K562 (cell line): ENCODE measurements around the gene CLGN.

ENCODE experiments used
- CTCF ChIP-seq, 3 experiments: IDR thresholded peaks in 2 of 3; conservative IDR thresholded peaks in 1 of 3; 2 replicates each; pipeline ENCODE4 v1.5.1; 2011 to 2012; ENCODE audit warnings: low read length in 3 of 3, mild to moderate bottlenecking in 3 of 3, control low read depth in 2 of 3, improper control_type of control experiment in 1 of 3, inconsistent platforms in 1 of 3, low read depth in 1 of 3, mixed read lengths in 1 of 3, moderate library complexity in 1 of 3; ENCODE audit not compliant: insufficient read depth in 2 of 3
- E2F4 ChIP-seq: sonication (generic); formaldehyde crosslinking; IDR thresholded peaks from 2 replicates; pipeline ENCODE4 v1.8.0; 2022; ENCODE audit warnings: mild to moderate bottlenecking, low read depth, missing genetic modification reagents
- FOSL1 ChIP-seq: fragments of 200-800 bp; sonication (Bioruptor generic); conservative IDR thresholded peaks from 2 replicates; pipeline ENCODE4 v1.6.1; 2016; ENCODE audit warnings: missing genetic modification characterization, missing compliant biosample characterization
- HDAC2 ChIP-seq: fragments of 450-650 bp; IDR thresholded peaks from 2 replicates; pipeline ENCODE4 v1.6.1; 2016; ENCODE audit warnings: mild to moderate bottlenecking
- HES1 ChIP-seq: fragments of 450-650 bp; IDR thresholded peaks from 2 replicates; pipeline ENCODE4 v1.6.1; 2016; ENCODE audit warnings: low read depth, mild to moderate bottlenecking, moderate library complexity
- JUND ChIP-seq, 2 experiments: IDR thresholded peaks; 2 replicates in 1 of 2; 3 replicates in 1 of 2; pipeline ENCODE4 v1.6.1; 2011; ENCODE audit warnings: borderline replicate concordance in 2 of 2, low read depth in 2 of 2, low read length in 2 of 2, improper control_type of control experiment in 1 of 2, missing biosample characterization in 1 of 2, missing genetic modification characterization in 1 of 2, missing genetic modification reagents in 1 of 2
- NFIC ChIP-seq: fragments of 450-650 bp; IDR thresholded peaks from 2 replicates; pipeline ENCODE4 v1.6.1; 2017; ENCODE audit warnings: mild to moderate bottlenecking, inconsistent platforms
- POLR2AphosphoS5 ChIP-seq: IDR thresholded peaks from 2 replicates; pipeline ENCODE4 v1.6.1; 2011; ENCODE audit warnings: mild to moderate bottlenecking, low read depth, low read length, moderate library complexity; ENCODE audit not compliant: control insufficient read depth, insufficient read depth
- RBBP5 ChIP-seq: fragments of 200-600 bp; sonication (generic); IDR thresholded peaks from 2 replicates; pipeline ENCODE4 v1.6.1; 2012; ENCODE audit warnings: borderline replicate concordance, mild to moderate bottlenecking, low read length, control low read depth, inconsistent platforms; ENCODE audit not compliant: insufficient read depth, poor library complexity, severe bottlenecking
- RBFOX2 ChIP-seq: fragments of 200-400 bp; formaldehyde crosslinking; IDR thresholded peaks from 2 replicates; pipeline ENCODE4 v1.6.1; 2017; ENCODE audit warnings: low read depth, mild to moderate bottlenecking, low read length, moderate library complexity
- RERE ChIP-seq: sonication (generic); formaldehyde crosslinking; IDR thresholded peaks from 2 replicates; pipeline ENCODE4 v1.8.0; 2023; ENCODE audit warnings: missing genetic modification reagents, mild to moderate bottlenecking, borderline replicate concordance
- RFX1 ChIP-seq: fragments of 450-650 bp; IDR thresholded peaks from 2 replicates; pipeline ENCODE4 v1.6.1; 2016; ENCODE audit warnings: mild to moderate bottlenecking, moderate library complexity
- TGIF2 ChIP-seq: sonication (generic); formaldehyde crosslinking; IDR thresholded peaks from 2 replicates; pipeline ENCODE4 v1.8.1; 2022; ENCODE audit warnings: mild to moderate bottlenecking, missing genetic modification reagents, moderate library complexity

GRCh38 chr4:140353786-140354185, 73.7 kb downstream of the CLGN start:
- TF ChIP-seq JUND (IDR thresholded peaks at IDR 0.05; ENCODE audit: borderline replicate concordance, low read depth, low read length) (no peak), JUND (tag; IDR thresholded peaks at IDR 0.05; ENCODE audit: borderline replicate concordance, low read depth, low read length) (no peak), HDAC2 (no peak), RBFOX2 (no peak), TGIF2 (CRISPR knock-in tag) (no peak), NFIC (no peak), RFX1 (no peak), POLR2AphosphoS5 (no peak), CTCF (IDR thresholded peaks at IDR 0.05 in 2 of 3, conservative IDR thresholded peaks at IDR 0.05 in 1 of 3; ENCODE audit: insufficient read depth in 2 of 3, low read depth in 1 of 3, low read length in 3 of 3) (no peak), RBBP5 (no peak), E2F4 (CRISPR knock-in tag) (no peak), HES1 (no peak), FOSL1 (tag) (no peak), RERE (no peak)
